A673 (cell line): Measurements from ENCODE around the gene ADNP.

Experiments
- CTCF ChIP-seq: fragments of 300-800, 200-600 bp; sonication (generic); conservative IDR thresholded peaks from 2 replicates; pipeline ENCODE4 v1.5.1; 2017; ENCODE audit warnings: low read depth, mild to moderate bottlenecking, antibody characterized with exemption, low read length, moderate library complexity, mixed read lengths
- EZH2 ChIP-seq: fragments of 200-600 bp; sonication (generic); IDR thresholded peaks from 2 replicates; pipeline ENCODE4 v1.6.1; 2017; ENCODE audit warnings: borderline replicate concordance, low read depth, mild to moderate bottlenecking, mixed read lengths, antibody characterized with exemption, low read length; ENCODE audit not compliant: poor library complexity, severe bottlenecking

DNA sequence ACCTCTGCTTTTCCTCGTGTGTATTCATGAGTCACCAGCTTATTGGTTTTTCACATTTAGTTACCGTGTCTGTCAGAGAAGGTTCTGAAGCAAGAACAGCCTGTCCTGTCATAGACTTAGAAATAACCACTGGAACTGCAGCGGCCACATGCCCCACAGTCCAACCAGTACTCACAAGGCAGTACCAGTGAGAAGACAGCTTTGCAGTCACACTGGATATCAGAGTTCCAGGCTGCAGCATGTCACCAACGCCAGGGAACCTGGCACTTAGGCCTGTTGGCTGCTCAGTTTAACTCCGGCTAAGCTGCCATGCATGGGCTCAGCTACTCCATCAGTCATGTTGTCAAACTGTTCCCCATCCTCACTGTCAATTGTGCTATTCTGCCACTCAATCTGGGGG is 40.1 kb downstream of the ADNP start:
- TF ChIP-seq EZH2 = no peak
- TF ChIP-seq CTCF = no peak
